ENCODE results near the gene TBC1D22A.

TBC1D22A gene

GRCh38 chr22:47151490-47151889, 389.0 kb downstream of the TBC1D22A start:
- DNase-seq, result no peak

GRCh38 chr22:47152236-47152635, 389.8 kb downstream of the TBC1D22A start:
- DNase-seq, result no peak

- no peak for DNase-seq
Observed at GRCh38 chr22:47152938-47153337, 390.5 kb downstream of the TBC1D22A start.

GRCh38 chr22:47153854-47154525, 391.5 kb downstream of the TBC1D22A start:
- DNase-seq, result no peak

- DNase-seq, result no peak
Observed at GRCh38 chr22:47154621-47155081, 392.2 kb downstream of the TBC1D22A start.

GRCh38 chr22:47155131-47155885, 392.9 kb downstream of the TBC1D22A start:
- no peak for DNase-seq

GRCh38 chr22:47155912-47156311, 393.5 kb downstream of the TBC1D22A start:
- DNase-seq, result no peak

- DNase-seq, result no peak
Observed at GRCh38 chr22:47156352-47157092, 394.1 kb downstream of the TBC1D22A start.

- DNase-seq, result no peak
Observed at GRCh38 chr22:47157093-47157420, 394.6 kb downstream of the TBC1D22A start.

- DNase-seq, result no peak
Observed at GRCh38 chr22:47157486-47158270, 395.2 kb downstream of the TBC1D22A start.

GRCh38 chr22:47158457-47158856, 396.0 kb downstream of the TBC1D22A start:
- no peak for DNase-seq

GRCh38 chr22:47159592-47159991, 397.1 kb downstream of the TBC1D22A start:
- DNase-seq, result no peak

GRCh38 chr22:47160141-47160541, 397.7 kb downstream of the TBC1D22A start:
- no peak for DNase-seq

- DNase-seq, result no peak
Observed at GRCh38 chr22:47160781-47161520, 398.5 kb downstream of the TBC1D22A start.

- no peak for DNase-seq
Observed at GRCh38 chr22:47161631-47162030, 399.2 kb downstream of the TBC1D22A start.

GRCh38 chr22:47162865-47163264, 400.4 kb downstream of the TBC1D22A start:
- no peak for DNase-seq

- DNase-seq, result no peak
Observed at GRCh38 chr22:47163481-47163855, 401.0 kb downstream of the TBC1D22A start.

- DNase-seq, result no peak
Observed at GRCh38 chr22:47163856-47164513, 401.5 kb downstream of the TBC1D22A start.

- no peak for DNase-seq
Observed at GRCh38 chr22:47164514-47165337, 402.3 kb downstream of the TBC1D22A start.

GRCh38 chr22:47165338-47166032, 403.0 kb downstream of the TBC1D22A start:
- no peak for DNase-seq

All from hematopoietic multipotent progenitor cell treated with erythropoietin and hydrocortisone succinate and interleukin-3 and kit ligand, for 4 days (in vitro differentiated cells).